GM21390 (cell line): Measurements from ENCODE around the gene MALRD1.

Experiments
- ATAC-seq: cut with Tn5 transposase; IDR thresholded peaks from one replicate; pipeline ENCODE4 v1.9.1; 2021; ENCODE audit not compliant: unreplicated experiment

Gene MALRD1

DNA sequence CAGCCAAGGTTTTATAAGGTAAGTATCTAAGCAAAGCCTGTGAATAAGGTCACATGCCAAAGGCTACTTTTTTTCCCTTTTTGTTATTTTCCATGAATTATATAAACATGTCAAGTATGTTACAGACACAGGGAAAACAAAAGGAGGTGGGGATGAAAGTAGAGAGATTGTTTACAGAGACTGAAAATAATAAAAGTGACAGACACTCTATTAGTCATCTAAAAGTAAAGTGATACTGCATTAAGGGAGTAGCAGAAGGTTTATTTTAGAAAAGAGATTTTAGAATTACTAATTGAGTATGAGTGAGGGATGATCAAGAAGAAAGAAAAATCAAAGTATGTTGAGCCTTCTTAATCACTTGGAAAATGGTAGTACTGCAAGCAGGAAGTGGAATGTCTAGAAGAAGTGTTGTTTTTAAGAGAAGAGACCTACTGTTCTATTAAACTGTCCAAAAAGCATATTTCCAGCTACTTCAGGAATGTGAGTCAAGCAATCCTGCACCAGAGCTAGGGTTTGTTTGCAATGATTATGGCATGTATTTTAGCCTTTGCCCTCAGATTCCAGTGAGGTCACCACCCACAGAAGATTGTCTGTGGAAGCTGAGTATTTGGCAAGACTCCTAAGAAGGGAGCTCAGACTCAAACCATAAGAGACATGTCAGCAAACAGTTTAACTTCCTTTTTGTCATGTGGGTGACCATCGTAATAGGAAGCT, 589.7 kb downstream of the MALRD1 start:
- no peak for ATAC-seq

- ATAC-seq: no peak
Measured at GRCh38 chr10:19638896-19639233, 590.3 kb downstream of the MALRD1 start.

DNA sequence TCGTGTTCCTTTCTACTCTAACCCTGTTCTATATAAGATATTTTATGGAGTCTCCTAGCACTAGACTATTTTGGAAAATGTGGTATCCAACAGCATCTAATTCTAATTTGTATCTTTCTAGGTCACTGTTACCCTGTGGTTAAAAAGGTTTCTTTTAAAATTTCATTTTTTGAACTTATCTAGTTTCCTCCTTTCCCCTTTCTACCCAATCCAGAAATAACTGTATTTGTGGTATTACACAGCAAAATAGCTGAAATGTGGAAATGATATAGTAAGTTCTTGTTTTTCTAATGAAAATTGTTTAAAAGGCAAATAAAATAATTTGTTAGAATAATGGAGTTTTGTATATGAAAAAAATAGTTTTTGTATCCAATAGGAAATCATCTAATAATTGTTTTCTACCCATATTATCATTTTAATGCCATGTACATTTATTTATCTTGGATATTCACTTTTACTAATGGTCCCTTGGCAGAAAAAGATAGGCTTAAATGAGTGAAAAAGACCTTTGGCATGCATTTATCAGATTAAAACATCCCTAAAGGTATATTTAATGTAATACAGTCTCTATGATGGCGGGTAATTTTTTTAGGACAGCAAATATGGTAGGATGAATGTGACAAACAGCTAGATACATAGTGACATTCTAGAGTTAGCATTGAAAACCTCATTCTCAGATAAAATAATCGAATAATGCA, 592.1 kb downstream of the MALRD1 start:
- ATAC-seq: no peak

DNA sequence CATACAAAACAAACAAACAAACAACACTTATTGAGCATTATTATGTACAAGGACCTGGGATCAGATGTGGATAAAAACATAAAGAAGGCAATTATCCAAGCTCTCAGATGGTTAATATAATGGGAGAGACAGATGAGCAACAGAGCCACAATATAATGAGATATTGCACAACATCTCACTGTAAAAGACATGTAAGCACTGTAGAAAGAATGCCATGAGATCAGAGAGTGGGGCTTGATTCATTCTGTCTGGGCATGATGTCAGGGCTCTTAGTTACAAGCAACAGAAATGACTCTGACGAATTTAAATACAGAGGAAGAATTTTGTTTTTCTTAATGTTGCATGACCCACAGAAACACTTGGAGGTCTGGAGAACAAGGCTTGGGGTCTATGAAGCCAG, 602.9 kb downstream of the MALRD1 start:
- no peak for ATAC-seq

DNA sequence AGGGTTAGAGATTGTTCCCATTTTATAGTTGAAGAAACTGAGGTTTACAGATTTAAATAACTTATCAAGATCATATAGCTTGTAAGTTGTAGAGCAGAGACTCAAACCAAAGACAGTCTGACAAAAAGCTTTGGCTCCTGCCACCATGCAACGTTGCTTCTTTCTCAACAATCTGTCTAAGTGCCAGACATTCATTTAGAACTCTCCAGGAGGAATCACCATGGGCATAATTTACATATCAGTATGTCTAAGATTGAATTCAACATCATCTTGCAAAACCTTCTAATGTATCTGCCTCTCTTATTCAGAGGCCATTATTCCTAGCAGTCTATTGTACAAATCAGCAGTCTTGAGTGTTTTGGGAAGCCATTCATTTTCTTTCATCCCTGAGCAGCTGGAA, 604.1 kb downstream of the MALRD1 start:
- no peak for ATAC-seq

DNA sequence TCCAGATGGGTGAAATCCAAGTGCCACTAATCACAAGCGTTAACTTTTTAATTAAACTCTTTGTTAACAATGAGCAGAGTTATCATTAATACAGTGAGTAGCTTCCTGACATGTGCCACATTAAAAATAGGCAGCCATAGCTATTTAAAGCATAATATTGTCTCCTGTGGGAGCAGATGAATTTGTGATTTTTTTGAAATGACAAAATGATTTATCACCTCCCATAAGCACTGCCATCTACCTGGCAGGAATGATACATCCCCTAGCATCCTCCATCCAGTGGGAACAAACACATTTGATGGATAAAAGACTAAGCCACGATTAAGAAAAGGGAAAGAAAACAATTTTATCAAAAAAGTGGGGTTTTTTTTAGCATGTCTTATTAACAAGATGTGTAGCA, 605.3 kb downstream of the MALRD1 start:
- ATAC-seq: no peak

DNA sequence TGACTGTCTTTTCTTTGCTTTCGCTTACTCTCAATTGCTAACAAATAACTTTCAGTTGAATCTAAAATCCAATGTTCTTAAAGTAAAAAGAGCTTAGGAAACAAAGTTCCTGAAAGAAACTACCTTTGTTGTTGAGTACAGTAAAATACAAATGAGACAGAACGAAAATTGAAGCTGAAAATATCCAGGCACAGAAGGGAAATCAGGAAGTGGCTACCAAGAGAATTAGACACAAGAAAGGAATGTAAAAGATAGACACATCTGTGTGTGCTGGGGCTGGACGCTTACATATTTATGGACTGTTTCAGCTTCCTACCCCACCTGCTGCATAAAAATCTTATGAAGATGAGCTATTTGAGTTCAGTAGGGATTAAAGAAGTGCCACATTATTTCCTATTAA, 606.0 kb downstream of the MALRD1 start:
- no peak for ATAC-seq

DNA sequence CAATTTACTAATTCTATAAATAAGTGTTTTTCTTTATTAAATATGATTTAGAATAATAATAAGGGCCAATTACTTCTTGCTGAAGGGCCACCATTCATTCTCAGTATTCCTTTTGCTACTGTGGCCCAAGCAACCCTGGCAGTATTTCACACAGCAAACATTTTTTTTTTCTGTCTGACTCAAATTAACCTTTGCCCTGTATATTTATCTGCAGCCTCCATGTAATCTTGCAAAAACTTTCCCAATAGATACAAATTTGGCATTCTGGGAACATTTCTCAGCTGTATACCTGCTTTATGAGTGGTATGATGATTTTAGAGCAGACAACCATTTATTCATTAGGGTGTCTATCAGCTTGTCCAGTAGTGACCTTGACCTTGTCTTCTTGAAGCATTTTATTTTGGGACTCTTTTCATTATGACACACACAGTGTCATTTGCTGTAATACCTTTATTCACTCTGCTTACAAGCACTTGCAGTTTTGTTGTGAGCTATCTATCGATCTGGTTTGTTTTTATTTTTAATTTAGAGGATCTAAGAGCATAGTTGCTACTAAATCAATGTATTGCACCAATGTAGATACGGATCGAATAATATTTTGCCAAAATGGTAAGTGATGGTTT, 607.9 kb downstream of the MALRD1 start:
- ATAC-seq: no peak

GRCh38 chr10:19658131-19658530, 609.5 kb downstream of the MALRD1 start:
- ATAC-seq: no peak

GRCh38 chr10:19658622-19659233, 610.1 kb downstream of the MALRD1 start:
- no peak for ATAC-seq

GRCh38 chr10:19659920-19660655, 611.5 kb downstream of the MALRD1 start:
- ATAC-seq: no peak

DNA sequence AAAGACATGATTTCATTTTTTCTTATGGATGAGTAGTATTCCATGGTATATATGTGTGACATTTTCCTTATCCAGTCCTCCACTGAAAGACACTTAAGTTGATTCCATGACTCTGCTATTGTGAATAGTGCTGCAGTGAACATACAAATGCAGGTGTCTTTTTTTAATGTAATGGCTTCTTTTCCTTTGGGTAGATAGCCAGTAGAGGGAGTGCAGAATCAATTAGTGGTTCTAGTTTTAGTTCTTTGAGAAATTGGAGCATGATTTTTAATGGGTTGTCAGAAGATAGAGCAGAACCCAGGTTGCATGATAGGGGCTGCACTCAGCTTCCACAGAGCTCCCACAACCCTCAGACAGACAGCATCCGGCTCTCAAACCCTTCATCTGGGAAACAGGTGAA, 614.7 kb downstream of the MALRD1 start:
- ATAC-seq: no peak

DNA sequence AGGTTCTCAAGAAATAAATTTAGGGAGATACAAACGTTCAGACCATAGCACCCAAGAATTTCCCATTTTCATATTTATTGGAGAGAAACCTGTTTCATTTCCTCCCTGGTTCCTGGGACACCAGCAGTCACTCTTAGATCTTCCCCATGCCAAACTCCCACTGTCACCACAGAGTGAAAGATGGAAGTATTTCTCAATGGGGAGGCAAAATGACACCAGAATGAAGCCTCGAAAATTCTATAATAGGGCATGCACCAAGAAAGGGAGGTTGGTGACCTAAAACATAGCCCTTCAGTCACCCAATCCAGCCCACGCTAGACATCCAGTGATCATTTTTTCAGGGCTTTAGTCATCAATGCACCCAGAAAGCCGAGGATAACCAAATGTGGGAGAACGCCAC, 619.5 kb downstream of the MALRD1 start:
- no peak for ATAC-seq

DNA sequence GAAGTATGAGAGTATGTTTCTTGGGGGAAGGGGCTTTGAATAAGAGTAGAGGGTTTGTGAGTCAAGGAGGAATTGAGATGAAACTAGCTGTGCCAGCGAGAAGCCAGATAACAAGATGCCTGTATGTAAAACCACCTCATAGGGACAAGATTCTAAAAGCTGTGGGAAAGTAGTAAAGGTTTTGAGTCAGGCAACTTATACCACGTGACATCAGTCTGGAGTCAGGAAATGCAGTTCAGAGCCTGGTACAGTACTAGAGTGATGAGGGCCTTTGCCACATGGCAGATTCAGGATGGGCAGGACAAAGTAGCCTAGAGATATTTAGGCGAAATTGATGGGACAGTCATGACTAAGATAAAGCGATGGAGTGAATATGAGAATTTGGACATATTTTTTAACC, 627.5 kb downstream of the MALRD1 start:
- no peak for ATAC-seq

DNA sequence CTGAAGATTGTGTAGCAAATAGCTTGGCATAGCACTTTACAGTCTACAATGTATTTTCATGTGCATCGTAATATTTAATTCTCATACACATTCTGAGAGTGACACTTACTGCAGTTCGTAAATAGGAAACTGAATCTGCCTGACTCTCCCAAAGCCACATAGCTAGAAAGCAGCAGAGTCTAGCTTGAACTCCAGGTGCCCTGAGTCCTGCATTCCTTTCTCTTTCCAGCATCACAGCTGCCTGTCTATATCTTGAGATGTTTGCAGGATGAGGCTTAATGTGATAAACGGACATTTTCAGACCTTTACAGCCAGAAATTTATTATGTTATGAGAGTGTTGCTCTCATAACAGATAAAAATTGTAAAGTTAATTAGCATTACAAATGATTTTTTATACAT, 634.8 kb downstream of the MALRD1 start:
- no peak for ATAC-seq

- ATAC-seq: no peak
Measured at GRCh38 chr10:19683960-19684359, 635.4 kb downstream of the MALRD1 start.

GRCh38 chr10:19688344-19688743, 639.7 kb downstream of the MALRD1 start:
- ATAC-seq: no peak

- ATAC-seq: no peak
Measured at GRCh38 chr10:19689231-19689630, 640.6 kb downstream of the MALRD1 start.

GRCh38 chr10:19699299-19699698, 650.7 kb downstream of the MALRD1 start:
- no peak for ATAC-seq

DNA sequence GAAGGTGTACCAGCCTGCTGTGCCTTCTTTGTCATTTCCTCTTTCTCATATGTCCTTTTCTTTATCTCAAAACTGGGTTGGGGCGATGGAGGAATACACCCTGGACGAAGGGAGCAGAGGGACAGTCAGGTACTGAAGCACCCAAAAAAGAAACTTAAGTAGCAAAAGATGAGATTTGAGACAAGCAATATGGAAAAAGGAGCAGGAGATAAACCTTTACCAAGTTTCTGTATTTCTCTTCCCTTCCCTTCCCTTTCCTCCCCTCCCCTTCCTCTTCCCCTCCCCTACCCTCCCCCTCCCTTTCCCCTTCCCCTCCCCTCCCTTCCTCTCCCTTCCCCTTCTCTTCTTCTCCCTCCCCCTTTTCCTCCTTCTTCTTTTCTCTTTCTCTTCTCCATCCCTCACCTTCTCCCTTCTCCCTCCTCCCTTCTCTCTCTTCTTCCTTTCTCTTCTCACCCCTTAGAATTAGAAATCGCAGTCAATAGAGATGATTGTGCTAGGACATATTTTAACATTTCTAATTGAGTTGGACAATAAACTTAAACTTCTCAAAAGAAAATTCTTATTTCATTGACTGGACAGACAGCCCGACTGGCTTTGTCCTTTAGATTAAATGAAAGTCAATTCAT, 652.9 kb downstream of the MALRD1 start:
- no peak for ATAC-seq

- ATAC-seq: no peak
Measured at GRCh38 chr10:19702215-19702614, 653.6 kb downstream of the MALRD1 start.
